CD4-positive, alpha-beta memory T cell (primary cell): ENCODE measurements around the gene IL36B. TPM values are rescaled to one million over a fixed set of nuclear protein-coding genes. Genes with fewer than 3 reads are reported as not detected.

Experiments used
- CTCF ChIA-PET: fragments of 350-600 bp; sonication (Branson Sonifier 250); formaldehyde crosslinking; loops from one replicate; lab custom pipeline; 2021; ENCODE audit warnings: inconsistent platforms; ENCODE audit not compliant: partially characterized antibody; lab: Charles Lee
- POLR2A ChIA-PET: fragments of 350-600 bp; sonication (Branson Sonifier 250); formaldehyde crosslinking; loops from one replicate; lab custom pipeline; 2021; ENCODE audit not compliant: partially characterized antibody; lab: Charles Lee
- DNase-seq, 5 donors: peaks; one replicate each; pipeline versions ENCODE4 v3.0.0 to v3.0.0-alpha.2; 2020 to 2022; ENCODE audit warnings: mixed read lengths in 1 of 5
- H3K27ac ChIP-seq: one replicate; pipeline ENCODE4 v1.7.0; 2013; ENCODE audit warnings: low read depth, low read length
- H3K27me3 ChIP-seq: 2 replicates; pipeline ENCODE4 v1.7.0; 2013; ENCODE audit warnings: mild to moderate bottlenecking, low read length, moderate library complexity; ENCODE audit not compliant: insufficient read depth
- H3K36me3 ChIP-seq: 2 replicates; pipeline ENCODE4 v1.7.0; 2013; ENCODE audit warnings: mild to moderate bottlenecking, low read length, moderate library complexity; ENCODE audit not compliant: insufficient read depth
- H3K4me1 ChIP-seq: 2 replicates; pipeline ENCODE4 v1.7.0; 2013; ENCODE audit warnings: mild to moderate bottlenecking, low read length, moderate library complexity; ENCODE audit not compliant: insufficient read depth
- H3K4me3 ChIP-seq, 2 donors: one replicate each; pipeline ENCODE4 v1.7.0; 2013; ENCODE audit warnings: low read length in 2 of 2, mild to moderate bottlenecking in 1 of 2
- H3K9me3 ChIP-seq, 2 donors: one replicate each; pipeline ENCODE4 v1.7.0; 2013; ENCODE audit warnings: low read length in 2 of 2, control low read depth in 1 of 2; ENCODE audit not compliant: control insufficient read depth in 1 of 2
- H3K27ac Mint-ChIP-seq, 7 donors: one replicate each; pipeline ENCODE4 v1.8.0; 2020 to 2021; ENCODE audit warnings: mixed read lengths in 7 of 7, mild to moderate bottlenecking in 6 of 7, inconsistent platforms in 3 of 7, moderate library complexity in 3 of 7
- H3K27me3 Mint-ChIP-seq, 2 donors: one replicate each; pipeline ENCODE4 v1.8.0; 2020 to 2021; ENCODE audit warnings: mixed read lengths in 2 of 2
- H3K36me3 Mint-ChIP-seq, 2 donors: one replicate each; pipeline ENCODE4 v1.8.0; 2020 to 2021; ENCODE audit warnings: mixed read lengths in 2 of 2, inconsistent platforms in 1 of 2, mild to moderate bottlenecking in 1 of 2
- H3K4me1 Mint-ChIP-seq, 4 donors: one replicate each; pipeline ENCODE4 v1.8.0; 2020 to 2021; ENCODE audit warnings: mixed read lengths in 4 of 4, mild to moderate bottlenecking in 1 of 4
- H3K4me3 Mint-ChIP-seq, 8 donors: one replicate each; pipeline ENCODE4 v1.8.0; 2020 to 2021; ENCODE audit warnings: mixed read lengths in 8 of 8, mild to moderate bottlenecking in 7 of 8, moderate library complexity in 6 of 8, inconsistent platforms in 3 of 8
- H3K9me3 Mint-ChIP-seq, 8 donors: one replicate each; pipeline ENCODE4 v1.8.0; 2020 to 2021; ENCODE audit warnings: mixed read lengths in 8 of 8, mild to moderate bottlenecking in 5 of 8, inconsistent platforms in 3 of 8, moderate library complexity in 1 of 8
- intact Hi-C: fragments of 100-400 bp; cut with micrococcal nuclease; formaldehyde crosslinking; loops from one replicate; pipeline ENCODE4 v1.15.1; 2023
- polyA plus RNA-seq, 2 donors: library from polyadenylated mRNA; unstranded; fragments of 300-500 nt; fragmentation: Illumina TruSeq; gene quantifications; one replicate each; pipeline ENCODE4 v1.2.3, GENCODE V29; 2021
- total RNA-seq, 2 experiments: library from RNA; stranded (reverse); gene quantifications; one replicate each; pipeline ENCODE4 v1.2.3, GENCODE V29; 2021

IL36B gene
- total and polyA plus RNA-seq, 4 experiments from 2014 or later = not detected

- Mint-ChIP-seq H3K9me3 (peaks cover 0 to 6% (median 1%) of the 10 kb centered on the region in 8 donors), H3K4me1 (no peaks in the 10 kb centered on the region), H3K27ac (no peak overlapping the region), H3K36me3 (peaks cover 0 to 3% of the 10 kb centered on the region in 2 donors), H3K27me3 (peaks cover under 1 to 12% of the 10 kb centered on the region in 2 donors), H3K4me3 (no peak overlapping the region)
- H3K4me1 ChIP-seq = no peaks in the 10 kb centered on the region
- no peak overlapping the region for H3K27ac ChIP-seq
- intact Hi-C loops = no loop called here
- no peak for DNase-seq
- no peaks in the 10 kb centered on the region for H3K36me3 ChIP-seq
- H3K9me3 ChIP-seq = no peaks in the 10 kb centered on the region
- no peaks in the 10 kb centered on the region for H3K27me3 ChIP-seq
- no peak overlapping the region for H3K4me3 ChIP-seq
- POLR2A ChIA-PET = no interaction called here
- CTCF ChIA-PET = interaction anchor here (1.2 kb wide), 1 partner anchor 11 kb away, joined by 8 read pairs; no protein-coding TSS in a partner anchor
Observed at GRCh38 chr2:113068706-113069485, 16.2 kb upstream of the IL36B start.

GRCh38 chr2:113068249-113068648 is 15.6 kb upstream of the IL36B start:
- intact Hi-C loops = no loop called here
- H3K36me3 Mint-ChIP-seq = peaks cover 0 to 3% of the 10 kb centered on the region in 2 donors
- H3K27ac Mint-ChIP-seq = peak overlapping the region in 1 of 7 donors; percentile 44
- DNase-seq = no peak
- Histone ChIP-seq H3K27ac (no peak overlapping the region), H3K36me3 (no peaks in the 10 kb centered on the region), H3K27me3 (no peaks in the 10 kb centered on the region), H3K9me3 (no peaks in the 10 kb centered on the region), H3K4me1 (no peaks in the 10 kb centered on the region), H3K4me3 (no peak overlapping the region)
- POLR2A ChIA-PET = no interaction called here
- no peaks in the 10 kb centered on the region for H3K4me1 Mint-ChIP-seq
- CTCF ChIA-PET = interaction anchor here (1.2 kb wide), 1 partner anchor 12 kb away, joined by 8 read pairs; no protein-coding TSS in a partner anchor
- no peak overlapping the region for H3K4me3 Mint-ChIP-seq
- H3K27me3 Mint-ChIP-seq = peaks cover 4 to 13% of the 10 kb centered on the region in 2 donors
- peaks cover 0 to 8% (median 1%) of the 10 kb centered on the region in 8 donors for H3K9me3 Mint-ChIP-seq

GRCh38 chr2:113067681-113068080 is 15.0 kb upstream of the IL36B start, which contains the start of gene IL1F10:
IL1F10 (plus strand) TSS chr2:113067970; CDS start chr2:113072739, 4,769 bp downstream.
- Mint-ChIP-seq H3K27me3 (peaks cover 4 to 11% of the 10 kb centered on the region in 2 donors), H3K36me3 (peaks cover 0 to 3% of the 10 kb centered on the region in 2 donors), H3K9me3 (peaks cover 0 to 8% (median 1%) of the 10 kb centered on the region in 8 donors), H3K27ac (peak within 1 kb of the TSS in 2 of 7 donors; percentile 10 to 44), H3K4me3 (no peak within 1 kb of the TSS), H3K4me1 (no peaks in the 10 kb centered on the region)
- H3K27me3 ChIP-seq = no peaks in the 10 kb centered on the region
- ChIA-PET CTCF (interaction anchor here (1.2 kb wide), 1 partner anchor 13 kb away, joined by 8 read pairs; no protein-coding TSS in a partner anchor), POLR2A (no interaction called here)
- H3K36me3 ChIP-seq = no peaks in the 10 kb centered on the region
- DNase-seq = no peak
- H3K4me3 ChIP-seq = no peak within 1 kb of the TSS
- no peaks in the 10 kb centered on the region for H3K9me3 ChIP-seq
- intact Hi-C loops = no loop called here
- no peaks in the 10 kb centered on the region for H3K4me1 ChIP-seq
- no peak within 1 kb of the TSS for H3K27ac ChIP-seq

- POLR2A ChIA-PET = no interaction called here
Observed at GRCh38 chr2:113064898-113065297, 12.2 kb upstream of the IL36B start.

GRCh38 chr2:113064281-113064680 is 11.6 kb upstream of the IL36B start:
- intact Hi-C loops = no loop called here
- H3K27me3 ChIP-seq = no peaks in the 10 kb centered on the region
- Mint-ChIP-seq H3K4me1 (no peaks in the 10 kb centered on the region), H3K9me3 (peaks cover 0 to 8% (median 1%) of the 10 kb centered on the region in 8 donors), H3K36me3 (peaks cover 0 to 3% of the 10 kb centered on the region in 2 donors), H3K4me3 (no peak overlapping the region), H3K27ac (no peak overlapping the region), H3K27me3 (peaks cover 8 to 11% of the 10 kb centered on the region in 2 donors)
- no peaks in the 10 kb centered on the region for H3K9me3 ChIP-seq
- H3K4me1 ChIP-seq = no peaks in the 10 kb centered on the region
- no peaks in the 10 kb centered on the region for H3K36me3 ChIP-seq
- H3K4me3 ChIP-seq = no peak overlapping the region
- no peak overlapping the region for H3K27ac ChIP-seq
- ChIA-PET CTCF (interaction anchor here (1.2 kb wide), 1 partner anchor 18 kb away, joined by 3 read pairs; no protein-coding TSS in a partner anchor), POLR2A (no interaction called here)
- no peak for DNase-seq

More at GRCh38 chr2:113064898-113065297, 12.2 kb upstream of the IL36B start:
- peaks cover 8 to 13% of the 10 kb centered on the region in 2 donors for H3K27me3 Mint-ChIP-seq
- Histone ChIP-seq H3K4me1 (no peaks in the 10 kb centered on the region), H3K9me3 (no peaks in the 10 kb centered on the region), H3K36me3 (no peaks in the 10 kb centered on the region), H3K27me3 (no peaks in the 10 kb centered on the region), H3K4me3 (no peak overlapping the region), H3K27ac (no peak overlapping the region)
- H3K36me3 Mint-ChIP-seq = peaks cover 0 to 3% of the 10 kb centered on the region in 2 donors
- no peak overlapping the region for H3K27ac Mint-ChIP-seq
- H3K9me3 Mint-ChIP-seq = peaks cover 0 to 8% (median 1%) of the 10 kb centered on the region in 8 donors
- CTCF ChIA-PET = interaction anchor here (1.2 kb wide), 2 partner anchors 10 to 18 kb away, joined by 3 read pairs; no protein-coding TSS in a partner anchor
- intact Hi-C loops = no loop called here
- no peak for DNase-seq
- no peak overlapping the region for H3K4me3 Mint-ChIP-seq
- H3K4me1 Mint-ChIP-seq = no peaks in the 10 kb centered on the region

GRCh38 chr2:113061896-113062770 is 9.5 kb upstream of the IL36B start:
- Histone ChIP-seq H3K4me3 (no peak overlapping the region), H3K9me3 (no peaks in the 10 kb centered on the region), H3K36me3 (no peaks in the 10 kb centered on the region), H3K27me3 (no peaks in the 10 kb centered on the region), H3K27ac (no peak overlapping the region), H3K4me1 (no peaks in the 10 kb centered on the region)
- intact Hi-C loops = no loop called here
- Mint-ChIP-seq H3K4me3 (no peak overlapping the region), H3K36me3 (peaks cover 0 to 3% of the 10 kb centered on the region in 2 donors), H3K27ac (no peak overlapping the region), H3K9me3 (peaks cover 0 to 8% (median 1%) of the 10 kb centered on the region in 8 donors), H3K27me3 (peaks cover 11 to 14% of the 10 kb centered on the region in 2 donors), H3K4me1 (no peaks in the 10 kb centered on the region)
- ChIA-PET CTCF (interaction anchor here (0.9 to 1.0 kb wide), 2 partner anchors 16 to 135 kb away, joined by 3 read pairs; no protein-coding TSS in a partner anchor), POLR2A (no interaction called here)
- DNase-seq = no peak
